ENCODE measurements around the gene TMEM156. TPM values are rescaled to one million over a fixed set of nuclear protein-coding genes. Genes with fewer than 3 reads are reported as not detected.
A peak's percentile ranks its signal among the peaks of the same experiment; 100 is the strongest.

TMEM156 gene
- polyA plus RNA-seq, 1 donor (not counting 4 experiments of a cell fraction or from before 2014, with no cell fraction given) = 0.68 TPM

DNA sequence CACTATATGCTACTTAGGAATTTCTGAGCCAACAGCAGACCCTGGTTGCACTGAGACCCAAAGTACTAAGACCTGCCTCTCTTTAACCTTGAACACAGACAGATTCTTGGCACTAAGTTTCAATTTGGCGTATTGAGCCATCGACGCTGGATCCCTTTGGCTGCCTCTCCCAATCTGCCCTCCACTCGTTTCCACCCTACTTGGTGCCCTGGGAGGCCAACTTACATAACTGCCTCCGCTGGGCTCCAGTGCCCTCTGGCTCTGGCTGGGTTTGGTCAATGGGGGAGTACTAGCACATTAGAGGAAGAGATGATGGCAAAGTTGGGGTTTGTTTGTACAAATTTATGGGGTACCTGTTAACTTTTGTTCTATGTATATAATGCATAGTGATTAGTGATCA is 63.5 kb downstream of the TMEM156 start:
- H3K27me3 ChIP-seq (ENCODE audit: control insufficient read depth, extremely low read depth, insufficient read depth, low read length) = no peaks in the 10 kb centered on the region
- dilution Hi-C loops (cut with MboI; ENCODE audit: extremely low pct_ligation_motif_present, low sequenced_read_pairs) = no loop called here
- H3K4me2 ChIP-seq (ENCODE audit: control insufficient read depth, extremely low read depth, insufficient read depth, low read depth, low read length) = no peak overlapping the region
- H4K20me1 ChIP-seq (ENCODE audit: control insufficient read depth, extremely low read depth, insufficient read depth, low read length) = no peaks in the 10 kb centered on the region
- DNase-seq (ENCODE audit: low read depth, low spot score) (no peak), FAIRE-seq (no peak)
- no peaks in the 10 kb centered on the region for H3K36me3 ChIP-seq (ENCODE audit: control insufficient read depth in 2 of 2, extremely low read depth in 1 of 2, insufficient read depth in 2 of 2, low read length in 2 of 2)
- H3K4me1 ChIP-seq (ENCODE audit: control insufficient read depth, extremely low read depth, insufficient read depth, low read length) = peaks cover 7% of the 10 kb centered on the region
- no peaks in the 10 kb centered on the region for H3K79me2 ChIP-seq (ENCODE audit: control insufficient read depth, insufficient read depth, low read length)
- H3K4me3 ChIP-seq (ENCODE audit: control insufficient read depth in 2 of 3, extremely low read depth in 1 of 3, insufficient read depth in 2 of 3, low read depth in 1 of 3, low read length in 3 of 3) = no peak overlapping the region
- H3K9me3 ChIP-seq (ENCODE audit: control insufficient read depth, low read depth, low read length) = no peaks in the 10 kb centered on the region
- H3K9me1 ChIP-seq (ENCODE audit: control insufficient read depth, extremely low read depth, insufficient read depth, low read length) = no peaks in the 10 kb centered on the region
- H3K9ac ChIP-seq (ENCODE audit: control insufficient read depth, extremely low read depth, insufficient read depth, low read length) = no peak overlapping the region
- no peak overlapping the region for H2AFZ ChIP-seq (ENCODE audit: control insufficient read depth, low read length)
- TF ChIP-seq EZH2 (IDR thresholded peaks at IDR 0.05; ENCODE audit: low read length) = no peak
- TF ChIP-seq, protein P1, sequence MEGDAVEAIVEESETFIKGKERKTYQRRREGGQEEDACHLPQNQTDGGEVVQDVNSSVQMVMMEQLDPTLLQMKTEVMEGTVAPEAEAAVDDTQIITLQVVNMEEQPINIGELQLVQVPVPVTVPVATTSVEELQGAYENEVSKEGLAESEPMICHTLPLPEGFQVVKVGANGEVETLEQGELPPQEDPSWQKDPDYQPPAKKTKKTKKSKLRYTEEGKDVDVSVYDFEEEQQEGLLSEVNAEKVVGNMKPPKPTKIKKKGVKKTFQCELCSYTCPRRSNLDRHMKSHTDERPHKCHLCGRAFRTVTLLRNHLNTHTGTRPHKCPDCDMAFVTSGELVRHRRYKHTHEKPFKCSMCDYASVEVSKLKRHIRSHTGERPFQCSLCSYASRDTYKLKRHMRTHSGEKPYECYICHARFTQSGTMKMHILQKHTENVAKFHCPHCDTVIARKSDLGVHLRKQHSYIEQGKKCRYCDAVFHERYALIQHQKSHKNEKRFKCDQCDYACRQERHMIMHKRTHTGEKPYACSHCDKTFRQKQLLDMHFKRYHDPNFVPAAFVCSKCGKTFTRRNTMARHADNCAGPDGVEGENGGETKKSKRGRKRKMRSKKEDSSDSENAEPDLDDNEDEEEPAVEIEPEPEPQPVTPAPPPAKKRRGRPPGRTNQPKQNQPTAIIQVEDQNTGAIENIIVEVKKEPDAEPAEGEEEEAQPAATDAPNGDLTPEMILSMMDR (optimal IDR thresholded peaks at IDR 0.05 in 1 of 3, IDR thresholded peaks at IDR 0.05 in 1 of 3, conservative IDR thresholded peaks at IDR 0.05 in 1 of 3; ENCODE audit: extremely low read depth in 1 of 3, insufficient read depth in 2 of 3, low read length in 3 of 3) = no peak
- H3K27ac ChIP-seq (ENCODE audit: control insufficient read depth, insufficient read depth, low read length) = no peak overlapping the region

- H3K4me1 ChIP-seq (ENCODE audit: control insufficient read depth, extremely low read depth, insufficient read depth, low read length) = peaks cover 7% of the 10 kb centered on the region
- no peak overlapping the region for H3K4me3 ChIP-seq (ENCODE audit: control insufficient read depth in 2 of 3, extremely low read depth in 1 of 3, insufficient read depth in 2 of 3, low read depth in 1 of 3, low read length in 3 of 3)
- H3K9me1 ChIP-seq (ENCODE audit: control insufficient read depth, extremely low read depth, insufficient read depth, low read length) = no peaks in the 10 kb centered on the region
- FAIRE-seq = no peak
- H3K9ac ChIP-seq (ENCODE audit: control insufficient read depth, extremely low read depth, insufficient read depth, low read length) = no peak overlapping the region
- no peak for TF ChIP-seq EZH2 (IDR thresholded peaks at IDR 0.05; ENCODE audit: low read length)
- TF ChIP-seq, protein P1 (optimal IDR thresholded peaks at IDR 0.05 in 1 of 3, IDR thresholded peaks at IDR 0.05 in 1 of 3, conservative IDR thresholded peaks at IDR 0.05 in 1 of 3; ENCODE audit: extremely low read depth in 1 of 3, insufficient read depth in 2 of 3, low read length in 3 of 3) = no peak
- no peaks in the 10 kb centered on the region for H3K79me2 ChIP-seq (ENCODE audit: control insufficient read depth, insufficient read depth, low read length)
- dilution Hi-C loops (cut with MboI; ENCODE audit: extremely low pct_ligation_motif_present, low sequenced_read_pairs) = no loop called here
- peak overlapping the region; percentile 10 for H3K4me2 ChIP-seq (ENCODE audit: control insufficient read depth, extremely low read depth, insufficient read depth, low read depth, low read length)
- H3K9me3 ChIP-seq (ENCODE audit: control insufficient read depth, low read depth, low read length) = no peaks in the 10 kb centered on the region
- peak overlapping the region; percentile 56 for H3K27ac ChIP-seq (ENCODE audit: control insufficient read depth, insufficient read depth, low read length)
- no peaks in the 10 kb centered on the region for H3K36me3 ChIP-seq (ENCODE audit: control insufficient read depth in 2 of 2, extremely low read depth in 1 of 2, insufficient read depth in 2 of 2, low read length in 2 of 2)
- no peaks in the 10 kb centered on the region for H3K27me3 ChIP-seq (ENCODE audit: control insufficient read depth, extremely low read depth, insufficient read depth, low read length)
- H2AFZ ChIP-seq (ENCODE audit: control insufficient read depth, low read length) = no peak overlapping the region
- no peak for DNase-seq (ENCODE audit: low read depth, low spot score)
- no peaks in the 10 kb centered on the region for H4K20me1 ChIP-seq (ENCODE audit: control insufficient read depth, extremely low read depth, insufficient read depth, low read length)
Observed at GRCh38 chr4:38967260-38968095, 64.7 kb downstream of the TMEM156 start.

Data from keratinocyte (primary cell).